Measurements from ENCODE around the gene ELOVL5.

ELOVL5 gene

GRCh38 chr6:53264337-53264736, 84.4 kb downstream of the ELOVL5 start:
- Histone ChIP-seq H3K4me1 (ENCODE audit: control insufficient read depth, insufficient read depth, low read length, poor library complexity, severe bottlenecking) (no peaks in the 10 kb centered on the region), H3K9me3 (ENCODE audit: control insufficient read depth, low read length) (no peaks in the 10 kb centered on the region), H3K36me3 (ENCODE audit: control insufficient read depth, insufficient read depth, low read length) (peaks cover 57% of the 10 kb centered on the region), H3K27ac (ENCODE audit: insufficient read depth, low read length, poor library complexity, severe bottlenecking) (no peak overlapping the region), H3K27me3 (replicated peaks; ENCODE audit: control insufficient read depth, insufficient read depth, low read length, poor library complexity, severe bottlenecking) (no peaks in the 10 kb centered on the region), H3K4me3 (ENCODE audit: insufficient read depth, low read depth, low read length, poor library complexity, severe bottlenecking) (no peak overlapping the region)
- no peak for DNase-seq

GRCh38 chr6:53263917-53264316, 84.8 kb downstream of the ELOVL5 start:
- no peak overlapping the region for H3K27ac ChIP-seq (ENCODE audit: insufficient read depth, low read length, poor library complexity, severe bottlenecking)
- H3K36me3 ChIP-seq (ENCODE audit: control insufficient read depth, insufficient read depth, low read length) = peaks cover 53% of the 10 kb centered on the region

GRCh38 chr6:53259860-53260580, 88.7 kb downstream of the ELOVL5 start:
- Histone ChIP-seq H3K36me3 (ENCODE audit: control insufficient read depth, insufficient read depth, low read length) (peaks cover 23% of the 10 kb centered on the region), H3K4me3 (ENCODE audit: insufficient read depth, low read depth, low read length, poor library complexity, severe bottlenecking) (no peak overlapping the region), H3K9me3 (ENCODE audit: control insufficient read depth, low read length) (no peaks in the 10 kb centered on the region), H3K27ac (ENCODE audit: insufficient read depth, low read length, poor library complexity, severe bottlenecking) (no peak overlapping the region), H3K4me1 (ENCODE audit: control insufficient read depth, insufficient read depth, low read length, poor library complexity, severe bottlenecking) (no peaks in the 10 kb centered on the region), H3K27me3 (replicated peaks; ENCODE audit: control insufficient read depth, insufficient read depth, low read length, poor library complexity, severe bottlenecking) (no peaks in the 10 kb centered on the region)
- no peak for DNase-seq

More at GRCh38 chr6:53263917-53264316, 84.8 kb downstream of the ELOVL5 start:
- Histone ChIP-seq H3K4me3 (ENCODE audit: insufficient read depth, low read depth, low read length, poor library complexity, severe bottlenecking) (no peak overlapping the region), H3K9me3 (ENCODE audit: control insufficient read depth, low read length) (no peaks in the 10 kb centered on the region), H3K27me3 (replicated peaks; ENCODE audit: control insufficient read depth, insufficient read depth, low read length, poor library complexity, severe bottlenecking) (no peaks in the 10 kb centered on the region), H3K4me1 (ENCODE audit: control insufficient read depth, insufficient read depth, low read length, poor library complexity, severe bottlenecking) (no peaks in the 10 kb centered on the region)
- no peak for DNase-seq

- no peak overlapping the region for H3K27ac ChIP-seq (ENCODE audit: insufficient read depth, low read length, poor library complexity, severe bottlenecking)
These were observed 90.0 kb downstream of the ELOVL5 start for GRCh38 chr6:53258774-53259155.

GRCh38 chr6:53258076-53258773, 90.5 kb downstream of the ELOVL5 start:
- Histone ChIP-seq H3K27ac (ENCODE audit: insufficient read depth, low read length, poor library complexity, severe bottlenecking) (no peak overlapping the region), H3K4me3 (ENCODE audit: insufficient read depth, low read depth, low read length, poor library complexity, severe bottlenecking) (no peak overlapping the region), H3K27me3 (replicated peaks; ENCODE audit: control insufficient read depth, insufficient read depth, low read length, poor library complexity, severe bottlenecking) (no peaks in the 10 kb centered on the region), H3K9me3 (ENCODE audit: control insufficient read depth, low read length) (no peaks in the 10 kb centered on the region), H3K4me1 (ENCODE audit: control insufficient read depth, insufficient read depth, low read length, poor library complexity, severe bottlenecking) (no peaks in the 10 kb centered on the region), H3K36me3 (ENCODE audit: control insufficient read depth, insufficient read depth, low read length) (peaks cover 12% of the 10 kb centered on the region)
- DNase-seq = no peak

More at GRCh38 chr6:53258774-53259155, 90.0 kb downstream of the ELOVL5 start:
- peaks cover 12% of the 10 kb centered on the region for H3K36me3 ChIP-seq (ENCODE audit: control insufficient read depth, insufficient read depth, low read length)
- no peak overlapping the region for H3K4me3 ChIP-seq (ENCODE audit: insufficient read depth, low read depth, low read length, poor library complexity, severe bottlenecking)
- H3K9me3 ChIP-seq (ENCODE audit: control insufficient read depth, low read length) = no peaks in the 10 kb centered on the region
- no peaks in the 10 kb centered on the region for H3K4me1 ChIP-seq (ENCODE audit: control insufficient read depth, insufficient read depth, low read length, poor library complexity, severe bottlenecking)
- H3K27me3 ChIP-seq (replicated peaks; ENCODE audit: control insufficient read depth, insufficient read depth, low read length, poor library complexity, severe bottlenecking) = no peaks in the 10 kb centered on the region
- no peak for DNase-seq

- Histone ChIP-seq H3K36me3 (ENCODE audit: control insufficient read depth, insufficient read depth, low read length) (peaks cover 12% of the 10 kb centered on the region), H3K27ac (ENCODE audit: insufficient read depth, low read length, poor library complexity, severe bottlenecking) (no peak overlapping the region), H3K27me3 (replicated peaks; ENCODE audit: control insufficient read depth, insufficient read depth, low read length, poor library complexity, severe bottlenecking) (no peaks in the 10 kb centered on the region), H3K4me3 (ENCODE audit: insufficient read depth, low read depth, low read length, poor library complexity, severe bottlenecking) (no peak overlapping the region), H3K4me1 (ENCODE audit: control insufficient read depth, insufficient read depth, low read length, poor library complexity, severe bottlenecking) (no peaks in the 10 kb centered on the region), H3K9me3 (ENCODE audit: control insufficient read depth, low read length) (no peaks in the 10 kb centered on the region)
- no peak for DNase-seq
These were observed 91.2 kb downstream of the ELOVL5 start for GRCh38 chr6:53257533-53257932.

GRCh38 chr6:53257001-53257400, 91.7 kb downstream of the ELOVL5 start:
- Histone ChIP-seq H3K36me3 (ENCODE audit: control insufficient read depth, insufficient read depth, low read length) (peaks cover 12% of the 10 kb centered on the region), H3K27me3 (replicated peaks; ENCODE audit: control insufficient read depth, insufficient read depth, low read length, poor library complexity, severe bottlenecking) (no peaks in the 10 kb centered on the region), H3K27ac (ENCODE audit: insufficient read depth, low read length, poor library complexity, severe bottlenecking) (no peak overlapping the region), H3K9me3 (ENCODE audit: control insufficient read depth, low read length) (no peaks in the 10 kb centered on the region), H3K4me3 (ENCODE audit: insufficient read depth, low read depth, low read length, poor library complexity, severe bottlenecking) (no peak overlapping the region), H3K4me1 (ENCODE audit: control insufficient read depth, insufficient read depth, low read length, poor library complexity, severe bottlenecking) (no peaks in the 10 kb centered on the region)
- DNase-seq = no peak

- Histone ChIP-seq H3K36me3 (ENCODE audit: control insufficient read depth, insufficient read depth, low read length) (no peaks in the 10 kb centered on the region), H3K9me3 (ENCODE audit: control insufficient read depth, low read length) (no peaks in the 10 kb centered on the region), H3K27me3 (replicated peaks; ENCODE audit: control insufficient read depth, insufficient read depth, low read length, poor library complexity, severe bottlenecking) (no peaks in the 10 kb centered on the region), H3K4me1 (ENCODE audit: control insufficient read depth, insufficient read depth, low read length, poor library complexity, severe bottlenecking) (no peaks in the 10 kb centered on the region), H3K27ac (ENCODE audit: insufficient read depth, low read length, poor library complexity, severe bottlenecking) (no peak overlapping the region), H3K4me3 (ENCODE audit: insufficient read depth, low read depth, low read length, poor library complexity, severe bottlenecking) (no peak overlapping the region)
- no peak for DNase-seq
These were observed 96.5 kb downstream of the ELOVL5 start for GRCh38 chr6:53252177-53252692.

GRCh38 chr6:53251033-53251672, 97.6 kb downstream of the ELOVL5 start:
- H3K9me3 ChIP-seq (ENCODE audit: control insufficient read depth, low read length) = no peaks in the 10 kb centered on the region
- H3K27me3 ChIP-seq (replicated peaks; ENCODE audit: control insufficient read depth, insufficient read depth, low read length, poor library complexity, severe bottlenecking) = no peaks in the 10 kb centered on the region
- H3K4me3 ChIP-seq (ENCODE audit: insufficient read depth, low read depth, low read length, poor library complexity, severe bottlenecking) = no peak overlapping the region
- H3K27ac ChIP-seq (ENCODE audit: insufficient read depth, low read length, poor library complexity, severe bottlenecking) = no peak overlapping the region
- H3K36me3 ChIP-seq (ENCODE audit: control insufficient read depth, insufficient read depth, low read length) = no peaks in the 10 kb centered on the region
- H3K4me1 ChIP-seq (ENCODE audit: control insufficient read depth, insufficient read depth, low read length, poor library complexity, severe bottlenecking) = no peaks in the 10 kb centered on the region
- no peak for DNase-seq

Measured in effector memory CD4-positive, alpha-beta T cell (primary cell).